ENCODE data around the gene CABLES2.
"Not testable (repeated sequence)": the region's sequence is repeated elsewhere in the genome, so short reads cannot be mapped to it uniquely, and the experiment has no call there.

Gene CABLES2

GRCh38 chr20:62433658-62434497, 26.8 kb upstream of the CABLES2 start:
- no peak for DNase-seq

GRCh38 chr20:62430866-62431447, 23.9 kb upstream of the CABLES2 start:
- no peak for DNase-seq

GRCh38 chr20:62430311-62430853, 23.3 kb upstream of the CABLES2 start:
- no peak for DNase-seq

- no peak for DNase-seq
Observed at GRCh38 chr20:62429455-62430310, 22.6 kb upstream of the CABLES2 start.

- DNase-seq = no peak
Observed at GRCh38 chr20:62428396-62429295, 21.6 kb upstream of the CABLES2 start.

GRCh38 chr20:62428002-62428372, 20.9 kb upstream of the CABLES2 start:
- no peak for DNase-seq

GRCh38 chr20:62427172-62428001, 20.3 kb upstream of the CABLES2 start, which contains the start of gene RBBP8NL:
RBBP8NL (minus strand) TSS chr20:62427539; CDS start chr20:62419647, 7,892 bp downstream.
- DNase-seq = no peak

- no peak for DNase-seq
Observed at GRCh38 chr20:62426699-62427131, 19.6 kb upstream of the CABLES2 start.

GRCh38 chr20:62426059-62426348, 18.9 kb upstream of the CABLES2 start:
- not testable (repeated sequence) for DNase-seq

- DNase-seq = no peak
Observed at GRCh38 chr20:62425281-62426058, 18.4 kb upstream of the CABLES2 start.

GRCh38 chr20:62424249-62425107, 17.4 kb upstream of the CABLES2 start:
- DNase-seq = no peak

GRCh38 chr20:62423326-62423706, 16.2 kb upstream of the CABLES2 start:
- no peak for DNase-seq

- no peak for DNase-seq
Observed at GRCh38 chr20:62422636-62423325, 15.7 kb upstream of the CABLES2 start.

GRCh38 chr20:62421716-62421990, 14.6 kb upstream of the CABLES2 start:
- DNase-seq = no peak

- no peak for DNase-seq
Observed at GRCh38 chr20:62420846-62421715, 14.0 kb upstream of the CABLES2 start.

GRCh38 chr20:62419759-62420158, 12.7 kb upstream of the CABLES2 start:
- no peak for DNase-seq

- no peak for DNase-seq
Observed at GRCh38 chr20:62418709-62419487, 11.8 kb upstream of the CABLES2 start.
